ENCODE results near the gene ZDHHC1.
"Not testable (repeated sequence)": the region's sequence is repeated elsewhere in the genome, so short reads cannot be mapped to it uniquely, and the experiment has no call there.

The ZDHHC1 gene

DNA sequence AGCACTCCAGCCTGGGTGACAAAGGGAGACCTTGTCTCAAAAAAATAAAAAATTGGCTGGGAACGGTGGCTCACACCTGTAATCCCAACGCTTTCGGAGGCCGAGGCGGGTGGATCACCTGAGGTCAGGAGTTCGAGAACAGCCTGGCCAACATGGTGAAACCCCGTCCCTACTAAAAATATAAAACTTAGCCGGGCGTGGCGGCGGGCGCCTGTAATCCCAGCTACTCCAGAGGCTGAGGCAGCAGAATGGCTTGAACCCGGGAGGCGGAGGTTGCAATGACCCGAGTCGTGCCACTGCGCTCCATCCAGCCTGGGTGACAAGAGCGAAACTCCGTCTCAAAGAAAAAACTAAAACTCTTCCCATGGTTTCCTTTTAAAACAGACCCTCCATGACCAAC is 856 bp downstream of the ZDHHC1 start:
- in situ Hi-C loops (cut with MboI; ENCODE audit: low sequenced_read_pairs) = not testable (repeated sequence)

DNA sequence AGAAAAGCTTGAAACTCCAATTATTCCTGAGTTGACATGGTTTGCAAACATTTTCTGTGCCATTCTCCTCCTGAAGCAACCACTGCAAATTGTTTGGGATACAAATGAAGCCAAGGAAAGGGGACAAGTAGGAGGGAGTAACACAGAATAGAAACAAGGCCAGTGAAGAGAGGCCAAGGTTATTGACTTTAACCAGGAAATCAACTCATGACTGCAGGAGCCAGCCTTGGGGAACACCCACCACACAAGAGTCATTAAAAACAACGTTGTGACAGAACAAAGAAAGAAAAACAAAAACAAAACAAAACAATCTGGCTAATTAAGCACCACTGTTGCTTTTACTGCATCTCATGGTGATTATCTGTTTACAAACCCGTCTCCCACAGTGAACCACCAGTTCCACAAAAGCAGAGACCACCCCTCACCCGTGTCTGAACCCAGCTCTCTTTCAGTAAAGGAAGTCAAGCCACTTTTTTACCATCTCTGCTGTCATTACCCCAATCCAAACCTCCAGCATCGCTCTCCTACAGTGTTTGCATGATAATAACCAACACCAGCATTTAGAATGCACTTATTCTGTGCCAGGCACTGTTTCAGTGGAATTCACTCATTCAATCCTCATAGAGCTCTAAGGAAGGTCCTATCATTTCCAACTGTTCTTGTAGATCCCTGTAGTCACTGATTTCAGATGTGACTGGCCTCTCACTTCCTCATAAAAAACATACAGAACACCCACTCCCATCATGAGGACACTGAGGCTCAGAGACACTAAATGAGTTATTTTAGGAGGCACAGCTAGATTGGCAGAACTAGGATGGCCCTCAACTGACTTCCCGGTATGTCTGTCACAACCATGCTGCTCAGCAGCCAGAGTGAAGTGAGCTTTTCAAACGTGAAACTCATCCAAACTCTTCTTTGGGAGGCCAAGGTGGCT is 2.0 kb downstream of the ZDHHC1 start:
- in situ Hi-C loops (cut with MboI; ENCODE audit: low sequenced_read_pairs) = no loop called here

DNA sequence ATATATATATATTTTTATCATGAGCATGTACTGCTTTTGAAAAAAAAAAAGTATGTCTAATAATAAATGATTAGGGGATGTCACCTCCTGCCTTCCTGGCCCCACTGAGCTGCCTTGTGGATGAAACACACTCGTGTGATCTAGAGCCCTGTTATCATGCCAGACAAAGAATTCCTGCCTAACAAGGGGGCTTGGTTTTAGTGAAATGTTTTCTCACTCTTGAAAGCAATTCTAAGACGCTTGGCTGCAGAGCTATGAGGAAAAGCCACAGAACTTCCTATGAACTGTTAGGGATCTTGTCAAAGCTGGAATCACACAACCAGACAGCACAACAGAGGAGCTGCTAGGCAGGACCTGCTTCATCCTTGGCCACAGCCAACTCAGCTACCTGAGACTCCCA is 4.0 kb downstream of the ZDHHC1 start:
- in situ Hi-C loops (cut with MboI; ENCODE audit: low sequenced_read_pairs) = no loop called here

DNA sequence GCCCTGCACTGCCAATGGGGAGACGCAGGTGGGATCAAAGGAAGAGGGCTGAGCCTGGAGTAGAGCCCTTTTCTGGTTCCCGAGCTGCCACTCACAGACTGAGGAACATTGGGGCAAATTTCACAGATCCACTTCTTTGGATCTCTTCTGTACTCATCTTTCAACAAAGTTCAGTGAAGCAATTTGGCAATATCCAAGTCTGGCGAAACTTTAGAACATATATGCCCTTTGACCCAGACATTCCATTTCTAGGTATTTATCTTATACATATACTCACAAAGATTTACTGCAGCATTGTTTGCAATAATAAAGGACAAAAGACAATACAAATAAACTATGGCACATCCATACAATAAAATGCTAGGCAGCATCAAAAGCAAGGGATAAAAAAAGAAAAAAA is 4.9 kb downstream of the ZDHHC1 start:
- in situ Hi-C loops (cut with MboI; ENCODE audit: low sequenced_read_pairs) = no loop called here

DNA sequence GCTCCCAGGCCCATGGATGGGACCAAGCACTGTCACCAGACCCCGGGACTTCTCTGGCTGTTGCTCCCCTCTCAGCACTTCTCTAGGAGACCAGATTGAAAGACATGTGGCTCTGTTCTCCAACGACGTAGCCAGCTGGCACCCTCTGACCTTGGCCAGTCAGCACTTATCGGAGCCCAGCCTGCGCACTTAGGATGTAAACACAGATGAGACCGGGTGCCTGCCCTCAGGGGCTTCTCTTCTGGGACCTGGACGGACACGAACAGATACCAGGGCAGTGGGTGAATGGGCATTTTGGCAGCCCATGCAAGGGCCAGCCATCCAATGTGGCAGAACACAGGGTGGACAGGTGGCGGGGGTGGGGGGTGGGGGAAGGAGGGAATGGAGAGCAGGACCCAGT is 6.6 kb downstream of the ZDHHC1 start:
- in situ Hi-C loops (cut with MboI; ENCODE audit: low sequenced_read_pairs) = no loop called here

DNA sequence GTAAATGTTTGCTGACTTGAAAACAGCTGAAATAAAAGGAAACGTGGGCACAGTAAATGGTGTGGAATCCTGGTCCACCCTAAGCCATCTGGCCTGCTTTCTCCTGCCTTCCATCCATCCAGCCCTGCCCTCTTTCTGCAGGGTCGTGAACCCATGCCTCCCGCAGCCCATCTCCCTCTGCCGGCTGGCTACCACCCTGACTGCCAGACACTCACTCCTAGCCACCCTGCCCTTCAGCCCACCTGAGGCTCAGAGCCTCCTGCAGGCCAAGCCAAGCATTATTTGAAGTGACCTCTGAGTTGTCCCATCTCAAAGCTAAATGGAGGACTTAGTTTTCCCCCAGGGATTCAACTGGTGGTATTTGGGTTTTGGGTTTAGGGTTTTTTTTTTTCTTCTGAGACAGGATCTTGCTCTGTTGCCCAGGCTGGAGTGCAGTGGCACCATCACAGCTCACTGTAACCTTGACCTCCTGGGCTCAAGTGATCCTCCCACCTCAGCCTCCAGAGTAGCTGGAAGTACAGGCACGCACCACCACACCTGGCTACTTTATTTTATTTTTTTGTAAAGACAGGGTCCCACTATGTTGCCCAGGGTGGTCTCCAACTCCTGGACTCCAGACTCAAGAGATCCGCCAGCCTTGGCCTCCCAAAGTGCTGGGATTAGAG is 8.4 kb downstream of the ZDHHC1 start:
- in situ Hi-C loops (cut with MboI; ENCODE audit: low sequenced_read_pairs) = no loop called here

DNA sequence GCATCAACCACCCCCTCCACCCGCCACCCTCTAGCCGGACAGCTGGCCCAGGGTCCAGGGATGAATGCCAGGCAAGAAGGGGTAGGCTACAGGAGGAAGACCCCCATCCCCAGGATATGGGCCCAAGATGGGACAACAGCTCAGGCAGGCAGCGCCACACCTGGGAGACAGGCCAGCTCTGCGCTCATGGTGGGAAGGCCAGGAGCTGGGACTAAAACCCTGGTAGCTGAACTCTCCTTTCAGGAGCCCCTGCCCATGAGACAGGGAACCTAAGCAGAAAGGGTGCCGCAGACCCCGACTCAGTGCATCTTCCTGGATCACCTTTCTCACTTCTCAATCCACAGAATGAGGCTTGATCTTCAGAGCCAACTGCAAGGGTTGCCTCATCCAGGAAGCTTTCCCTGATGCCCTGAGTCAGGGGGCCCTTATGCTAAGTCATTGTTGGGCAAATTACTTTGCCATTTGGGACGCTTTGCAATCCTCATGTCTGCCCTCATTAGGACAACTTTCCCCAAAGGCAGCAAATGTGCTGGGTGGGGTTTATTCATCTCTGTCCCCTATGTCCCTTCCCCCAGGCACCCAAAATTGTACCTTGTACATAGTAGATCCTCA is 9.0 kb downstream of the ZDHHC1 start:
- in situ Hi-C loops (cut with MboI; ENCODE audit: low sequenced_read_pairs) = no loop called here

DNA sequence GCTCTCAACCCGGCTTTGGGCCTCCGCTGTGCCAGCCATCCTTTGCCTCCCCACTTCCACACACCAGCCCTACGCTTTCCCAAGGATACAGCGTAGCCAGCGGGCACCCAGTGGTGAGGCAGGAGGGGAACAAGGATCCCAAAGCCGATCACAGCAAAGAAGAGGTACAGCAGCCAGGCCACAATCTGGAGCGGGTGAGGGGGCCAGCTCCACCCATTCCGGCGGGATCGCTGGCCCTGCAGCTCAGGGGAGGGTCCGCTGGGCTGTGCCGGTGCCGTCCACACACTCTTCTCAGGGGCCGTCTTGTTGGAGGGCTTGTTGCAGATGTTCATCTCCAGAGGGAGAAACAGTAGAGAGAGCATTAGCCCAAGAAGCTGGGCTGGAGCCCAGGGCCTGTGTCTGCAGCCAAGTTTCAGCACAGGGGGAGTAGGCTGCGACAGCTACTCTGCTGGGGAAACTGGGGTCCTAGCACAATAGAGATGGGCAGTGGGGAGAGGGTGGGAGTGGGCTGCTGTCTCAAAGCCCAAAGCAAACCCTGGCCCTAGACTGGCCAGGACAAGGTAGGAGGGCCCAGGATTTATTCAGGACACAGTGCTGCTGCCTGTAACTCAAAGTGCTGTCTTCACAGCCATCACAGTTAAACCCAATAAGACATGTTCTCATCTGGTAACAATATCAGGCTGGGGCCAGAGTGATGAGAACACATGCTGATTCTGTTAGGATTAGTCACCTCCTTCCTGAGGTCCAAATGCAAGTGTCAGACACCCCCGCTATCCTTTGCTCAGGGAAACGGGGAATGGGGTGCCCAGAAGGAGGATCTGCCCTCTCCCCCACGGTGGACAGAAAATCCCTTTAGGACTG is 9.9 kb downstream of the ZDHHC1 start:
- in situ Hi-C loops (cut with MboI; ENCODE audit: low sequenced_read_pairs) = no loop called here

DNA sequence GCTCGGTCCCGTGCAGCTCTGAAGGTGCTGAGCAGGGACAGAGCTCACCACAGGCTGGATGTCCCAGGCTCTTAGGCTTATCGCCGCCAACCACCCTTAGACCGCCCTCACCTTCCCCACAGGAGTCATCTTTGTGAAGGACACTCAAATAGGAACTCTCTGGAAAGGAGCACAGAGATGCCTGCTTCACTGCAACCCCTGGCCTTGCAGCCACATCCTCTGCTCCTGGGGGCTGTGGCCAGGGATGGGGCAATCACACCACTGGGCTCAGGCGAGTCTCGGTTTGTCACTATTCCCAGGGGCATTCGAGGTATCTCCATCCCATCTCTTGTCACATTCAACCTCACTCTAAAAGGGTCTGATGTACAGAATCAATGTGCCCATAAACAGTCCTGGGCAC is 10.9 kb downstream of the ZDHHC1 start:
- in situ Hi-C loops (cut with MboI; ENCODE audit: low sequenced_read_pairs) = no loop called here

DNA sequence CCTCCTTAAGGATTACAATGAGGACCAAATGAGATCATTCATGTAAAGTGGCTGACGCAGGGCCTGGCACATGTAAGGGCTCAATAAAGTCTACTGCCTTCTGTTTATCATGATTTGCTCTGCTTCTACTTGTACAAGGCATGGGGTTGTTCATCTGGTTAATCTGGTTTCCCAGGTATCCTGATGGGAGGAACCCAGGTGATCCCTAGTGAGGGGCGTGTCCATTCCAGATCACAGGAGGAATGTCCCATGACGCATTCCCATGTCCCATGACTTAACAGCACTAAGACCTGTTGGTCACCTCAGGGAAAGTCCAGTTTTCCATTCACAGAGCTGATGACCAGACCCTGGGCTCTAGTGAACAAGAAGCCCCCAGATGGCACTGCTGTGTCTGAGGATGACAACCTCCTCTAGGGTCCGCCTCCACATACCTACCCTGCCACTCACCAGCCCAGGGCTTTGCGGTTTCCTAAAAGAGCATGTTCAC is 11.5 kb downstream of the ZDHHC1 start:
- in situ Hi-C loops (cut with MboI; ENCODE audit: low sequenced_read_pairs) = no loop called here

DNA sequence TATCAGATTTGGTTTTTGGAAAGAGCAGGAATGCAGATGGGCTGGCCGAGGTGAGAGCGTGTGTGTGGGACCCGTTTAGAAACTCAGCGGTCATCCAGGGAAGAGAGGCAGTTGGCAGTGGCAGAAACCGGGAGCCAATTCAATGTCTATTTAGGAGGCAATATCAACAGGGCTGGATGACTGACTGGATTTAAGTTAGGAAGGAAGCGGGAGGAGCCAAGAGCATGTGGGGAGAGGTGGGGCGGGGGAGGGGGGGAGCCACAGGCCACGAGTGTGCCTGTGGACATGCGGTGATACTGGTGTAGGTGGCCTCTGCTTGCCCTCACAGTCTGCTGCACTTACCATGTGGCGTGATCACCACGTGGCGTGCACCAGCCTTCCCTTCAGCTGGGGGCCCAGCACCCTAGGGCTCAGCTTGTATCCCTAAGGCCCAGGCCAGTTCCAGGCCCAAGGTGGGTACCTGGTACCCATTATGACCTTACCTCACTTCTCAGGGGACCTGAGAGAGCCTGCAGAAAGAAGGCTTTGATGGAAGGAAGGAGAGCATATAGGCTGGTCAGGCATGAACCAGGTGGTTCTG is 12.2 kb downstream of the ZDHHC1 start:
- in situ Hi-C loops (cut with MboI; ENCODE audit: low sequenced_read_pairs) = no loop called here

DNA sequence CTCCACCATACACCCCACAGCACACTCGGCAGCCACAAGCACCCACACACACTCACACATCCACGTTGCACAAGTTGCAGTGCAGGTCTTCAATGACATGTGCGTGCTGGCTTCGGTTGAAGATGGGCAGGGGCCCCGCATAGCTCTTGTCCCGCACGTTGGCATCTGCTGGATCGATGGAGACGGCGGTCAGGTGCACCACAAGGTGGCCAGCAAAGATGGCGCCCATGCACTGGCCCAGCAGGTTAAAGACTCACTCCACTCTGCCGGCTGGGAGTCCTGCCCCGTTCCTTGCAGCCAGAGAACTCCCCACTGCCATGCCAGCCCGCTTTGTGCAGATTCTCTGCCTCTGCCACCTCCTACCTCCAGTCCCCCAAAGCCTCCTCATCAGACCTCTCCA is 15.4 kb downstream of the ZDHHC1 start:
- in situ Hi-C loops (cut with MboI; ENCODE audit: low sequenced_read_pairs) = no loop called here

DNA sequence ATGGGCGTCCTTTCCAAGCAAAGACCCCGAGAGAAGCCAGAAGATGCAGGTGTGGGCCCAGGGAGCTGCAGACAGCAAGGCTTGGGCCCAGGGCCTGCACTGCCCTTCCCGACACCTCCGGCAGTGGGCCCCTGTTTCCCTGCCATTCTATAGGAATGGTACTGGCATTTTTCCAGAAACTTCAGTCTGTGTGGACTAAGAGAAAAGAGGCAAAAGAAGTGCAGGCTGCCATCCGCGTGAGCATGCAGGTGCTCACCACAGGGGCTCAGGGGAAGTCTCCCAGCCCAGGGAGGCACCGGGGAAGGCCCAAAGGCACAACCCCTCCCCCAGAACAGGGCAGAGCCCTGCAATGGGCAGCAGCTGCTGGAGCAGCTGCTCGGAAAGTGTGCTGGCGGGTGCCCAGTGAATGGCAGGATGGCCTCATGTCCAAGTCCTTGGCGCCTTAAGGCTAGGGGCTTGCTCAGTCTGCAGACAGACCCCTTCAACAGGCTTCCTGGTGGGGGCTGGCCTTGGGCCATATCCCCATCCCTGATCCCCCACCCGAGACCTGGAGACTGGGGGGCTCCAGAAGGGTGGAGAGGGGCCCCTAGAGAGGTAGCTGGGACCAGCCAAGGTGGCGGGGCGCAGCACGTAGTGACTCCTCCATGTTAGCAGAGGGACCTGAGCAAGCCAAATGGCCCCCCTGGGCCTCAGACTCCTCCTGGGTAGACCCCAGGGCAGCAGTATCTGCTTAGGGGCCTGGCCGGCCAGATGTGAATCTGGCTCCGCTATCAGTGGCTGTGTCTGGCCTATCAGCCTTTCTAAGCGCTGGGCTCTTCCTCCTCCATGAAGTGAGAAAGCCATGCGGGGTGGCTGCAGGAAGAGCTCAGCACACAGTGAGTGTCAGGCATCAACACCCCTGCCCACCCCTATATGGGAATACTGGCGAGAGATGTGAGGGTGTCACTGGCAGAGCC is 16.2 kb downstream of the ZDHHC1 start:
- in situ Hi-C loops (cut with MboI; ENCODE audit: low sequenced_read_pairs) = no loop called here

DNA sequence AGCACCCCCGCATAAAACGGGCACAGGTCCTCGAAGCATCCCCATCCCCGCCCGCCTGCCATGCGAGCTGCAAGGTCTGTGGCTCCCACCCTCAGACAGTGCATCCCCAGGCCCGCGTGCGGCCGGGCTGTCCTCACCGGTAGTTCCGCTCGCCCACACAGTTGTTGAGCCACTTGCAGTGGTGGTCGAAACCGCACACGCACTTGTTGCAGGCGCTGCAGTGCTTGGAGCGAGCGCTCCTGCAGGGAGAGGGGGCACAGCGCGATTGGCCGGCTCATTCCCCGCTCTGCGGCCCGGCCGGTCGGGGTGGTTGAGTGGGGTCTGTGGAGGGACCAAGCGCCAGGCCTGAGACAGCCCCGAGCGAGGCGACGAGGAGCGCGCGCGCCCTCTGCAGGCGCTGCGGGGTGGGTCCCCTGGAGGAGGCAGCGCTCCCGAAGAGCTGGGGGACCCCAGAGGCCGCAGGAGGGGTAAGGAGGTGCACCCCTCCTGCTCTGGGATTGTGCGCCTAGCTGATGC is 17.0 kb downstream of the ZDHHC1 start:
- in situ Hi-C loops (cut with MboI; ENCODE audit: low sequenced_read_pairs) = no loop called here

DNA sequence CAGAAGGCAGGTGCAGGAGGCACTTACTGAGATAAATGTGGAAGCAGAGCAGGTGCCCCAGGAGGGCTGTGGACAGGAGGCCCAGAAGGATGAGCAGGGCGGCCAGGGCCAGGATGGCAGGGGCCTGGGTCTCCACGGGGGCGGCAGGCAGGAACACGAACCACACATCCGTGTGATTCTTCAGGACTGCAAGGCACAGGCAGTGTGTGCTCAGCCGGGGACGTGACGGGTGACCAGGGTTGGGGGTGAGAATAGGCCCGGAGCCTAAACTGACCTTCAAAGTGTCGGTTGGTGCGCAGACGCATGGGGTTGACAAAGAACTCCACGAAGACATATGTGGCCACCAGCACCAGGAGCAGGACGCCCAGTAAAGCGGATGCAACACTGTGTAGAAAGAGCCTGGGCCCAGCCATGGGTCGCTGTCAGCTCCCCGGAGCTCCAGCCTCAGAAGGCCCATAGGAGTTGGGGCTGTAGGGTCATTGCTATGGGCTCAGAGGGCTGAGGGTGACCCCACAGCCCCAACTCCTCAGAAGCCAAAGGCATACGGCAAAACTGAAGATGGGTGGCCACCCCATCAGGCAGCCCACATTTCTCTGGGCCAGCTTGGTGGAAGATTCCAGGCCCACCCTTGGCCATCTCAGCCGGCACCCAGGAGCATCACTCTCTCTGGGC is 17.6 kb downstream of the ZDHHC1 start:
- in situ Hi-C loops (cut with MboI; ENCODE audit: low sequenced_read_pairs) = no loop called here

DNA sequence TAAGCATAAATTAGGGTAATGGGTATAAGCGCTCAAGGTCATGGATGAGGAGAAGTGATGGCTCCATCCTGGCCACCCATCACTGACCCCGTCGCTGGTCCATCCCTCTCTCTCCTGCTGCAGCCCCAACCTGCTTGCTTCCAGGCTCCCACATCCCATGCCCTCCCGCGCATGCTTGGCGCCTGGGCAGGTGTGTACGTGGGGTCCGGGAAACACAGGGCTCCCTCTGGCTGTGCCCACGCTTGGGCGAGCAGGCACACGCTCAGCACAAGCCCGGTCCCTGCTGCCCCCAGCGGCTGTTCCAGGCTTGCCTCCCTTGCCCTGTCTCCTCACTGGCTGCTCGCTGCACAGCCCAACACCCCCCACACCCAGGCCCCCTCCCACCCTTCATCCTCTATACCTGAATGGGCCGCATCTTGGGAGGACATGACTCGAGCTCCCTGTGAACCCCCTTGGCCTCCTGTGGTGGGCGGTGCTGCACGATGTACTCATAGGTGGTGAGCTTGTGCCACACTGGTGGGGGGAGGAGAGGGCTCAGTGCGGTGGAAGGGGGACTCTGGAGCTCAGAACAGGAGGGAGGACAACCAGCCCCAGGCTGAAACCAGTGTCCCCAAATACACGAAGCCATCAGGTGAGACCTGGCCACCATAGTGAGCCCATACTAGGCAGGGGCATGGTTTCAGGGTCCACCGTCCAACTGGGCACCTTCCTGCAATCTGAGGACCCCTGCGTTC is 18.3 kb downstream of the ZDHHC1 start:
- in situ Hi-C loops (cut with MboI; ENCODE audit: low sequenced_read_pairs) = no loop called here

DNA sequence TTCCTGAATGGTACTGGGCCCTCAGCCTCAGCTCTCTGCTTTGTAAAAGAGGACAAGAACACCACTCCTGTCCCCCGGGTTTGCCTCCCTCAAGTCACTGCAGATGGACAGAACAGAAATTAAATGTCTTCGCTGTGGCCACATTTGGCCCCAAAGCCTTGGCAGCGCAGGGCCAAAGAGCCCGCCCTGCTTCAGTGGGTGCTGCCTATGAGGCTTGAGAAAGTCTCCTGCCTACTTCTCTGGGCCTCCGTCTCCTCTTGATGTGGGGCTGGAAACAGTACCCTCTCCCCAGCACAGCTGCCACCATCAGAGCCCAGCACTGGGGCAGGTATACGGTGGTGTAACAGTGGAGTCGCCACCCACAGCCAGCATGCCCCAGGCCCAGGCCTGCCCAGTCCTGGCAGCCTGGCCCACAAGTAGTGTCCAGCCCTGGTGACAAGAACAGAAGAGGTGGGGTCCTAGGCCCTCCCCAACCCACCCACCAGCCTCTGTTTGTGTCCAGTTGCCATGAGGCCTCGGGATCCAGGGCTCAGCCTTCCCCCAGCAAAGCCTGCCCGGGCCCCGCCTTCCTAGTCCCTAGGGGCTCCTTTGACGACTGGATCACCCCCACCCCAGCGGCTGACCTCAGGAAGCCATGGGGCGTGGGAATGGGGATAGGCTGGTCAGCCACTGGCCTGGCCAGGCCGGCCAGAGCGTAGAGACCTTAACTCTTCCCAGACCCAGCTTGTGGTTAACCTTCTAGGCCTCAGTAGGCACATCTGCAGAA is 19.1 kb downstream of the ZDHHC1 start:
- in situ Hi-C loops (cut with MboI; ENCODE audit: low sequenced_read_pairs) = no loop called here
